Astrocyte (in vitro differentiated cells and primary cell): ENCODE data around the gene HOXA11. TPM values are rescaled to one million over a fixed set of nuclear protein-coding genes. Genes with fewer than 3 reads are reported as not detected.

Experiments used
- DNase-seq: peaks from one replicate; pipeline ENCODE4 v3.0.0-alpha.2; 2010; ENCODE audit warnings: low read depth
- FAIRE-seq: peaks from 2 replicates; lab custom pipeline; 2011; peaks lifted over from hg19 to GRCh38; lab: Jason Lieb, UNC
- H2AFZ ChIP-seq: 2 replicates; pipeline ENCODE4 v1.6.0; 2012; ENCODE audit warnings: low read depth, low read length, inconsistent platforms
- H3K27ac ChIP-seq: 2 replicates; pipeline ENCODE4 v1.5.1; 2011; ENCODE audit warnings: low read depth, low read length, inconsistent platforms
- H3K27me3 ChIP-seq: 2 replicates; pipeline ENCODE4 v1.6.0; 2011; ENCODE audit warnings: low read length, inconsistent platforms; ENCODE audit not compliant: insufficient read depth
- H3K36me3 ChIP-seq: 2 replicates; pipeline ENCODE4 v1.5.1; 2011; ENCODE audit warnings: low read length, inconsistent platforms; ENCODE audit not compliant: insufficient read depth
- H3K4me1 ChIP-seq: 2 replicates; pipeline ENCODE4 v1.5.1; 2011; ENCODE audit warnings: low read length, inconsistent platforms; ENCODE audit not compliant: insufficient read depth
- H3K4me2 ChIP-seq: 2 replicates; pipeline ENCODE4 v1.6.0; 2012; ENCODE audit warnings: low read length, inconsistent platforms
- H3K4me3 ChIP-seq: 2 replicates; pipeline ENCODE4 v1.5.1; 2011; ENCODE audit warnings: low read depth, mild to moderate bottlenecking, low read length, inconsistent platforms; ENCODE audit not compliant: insufficient read depth
- H3K79me2 ChIP-seq: 2 replicates; pipeline ENCODE4 v1.6.0; 2012; ENCODE audit warnings: mild to moderate bottlenecking, low read length, inconsistent platforms; ENCODE audit not compliant: insufficient read depth
- H3K9ac ChIP-seq: 2 replicates; pipeline ENCODE4 v1.6.0; 2012; ENCODE audit warnings: mild to moderate bottlenecking, low read length, inconsistent platforms
- H3K9me3 ChIP-seq: 2 replicates; pipeline ENCODE4 v1.5.1; 2012; ENCODE audit warnings: low read depth, mild to moderate bottlenecking, low read length, inconsistent platforms; ENCODE audit not compliant: insufficient read depth
- H4K20me1 ChIP-seq: 2 replicates; pipeline ENCODE4 v1.6.0; 2012; ENCODE audit warnings: low read length, inconsistent platforms; ENCODE audit not compliant: insufficient read depth
- H3K27ac Mint-ChIP-seq: one replicate; pipeline ENCODE4 v1.8.0; 2021; ENCODE audit warnings: mild to moderate bottlenecking, mixed read lengths; ENCODE audit not compliant: unreplicated experiment
- H3K27me3 Mint-ChIP-seq: one replicate; pipeline ENCODE4 v1.8.0; 2021; ENCODE audit warnings: low read depth, mixed read lengths; ENCODE audit not compliant: unreplicated experiment
- H3K36me3 Mint-ChIP-seq: one replicate; pipeline ENCODE4 v1.8.0; 2021; ENCODE audit warnings: low read depth, mixed read lengths; ENCODE audit not compliant: unreplicated experiment
- H3K4me1 Mint-ChIP-seq: one replicate; pipeline ENCODE4 v1.8.0; 2021; ENCODE audit warnings: low read depth, mixed read lengths; ENCODE audit not compliant: unreplicated experiment
- H3K4me3 Mint-ChIP-seq: one replicate; pipeline ENCODE4 v1.8.0; 2021; ENCODE audit warnings: mild to moderate bottlenecking, moderate library complexity, mixed read lengths; ENCODE audit not compliant: unreplicated experiment
- H3K9me3 Mint-ChIP-seq: one replicate; pipeline ENCODE4 v1.8.0; 2021; ENCODE audit warnings: mild to moderate bottlenecking, mixed read lengths; ENCODE audit not compliant: unreplicated experiment
- EZH2 ChIP-seq: IDR thresholded peaks from 2 replicates; pipeline ENCODE4 v1.6.1; 2012; ENCODE audit warnings: mild to moderate bottlenecking, low read length, inconsistent platforms; ENCODE audit not compliant: insufficient read depth
- total RNA-seq: library from RNA; stranded (reverse); gene quantifications from 2 replicates; pipeline ENCODE4 v1.2.1, GENCODE V29; 2021
- TF ChIP-seq, protein P1 (sequence below): IDR thresholded peaks from 2 replicates; pipeline ENCODE4 v1.5.1; 2011; ENCODE audit warnings: low read depth, mild to moderate bottlenecking, inconsistent platforms, low read length, moderate library complexity; ENCODE audit not compliant: insufficient read depth

HOXA11 gene
- total RNA-seq, 1 donor from 2014 or later = not detected

DNA sequence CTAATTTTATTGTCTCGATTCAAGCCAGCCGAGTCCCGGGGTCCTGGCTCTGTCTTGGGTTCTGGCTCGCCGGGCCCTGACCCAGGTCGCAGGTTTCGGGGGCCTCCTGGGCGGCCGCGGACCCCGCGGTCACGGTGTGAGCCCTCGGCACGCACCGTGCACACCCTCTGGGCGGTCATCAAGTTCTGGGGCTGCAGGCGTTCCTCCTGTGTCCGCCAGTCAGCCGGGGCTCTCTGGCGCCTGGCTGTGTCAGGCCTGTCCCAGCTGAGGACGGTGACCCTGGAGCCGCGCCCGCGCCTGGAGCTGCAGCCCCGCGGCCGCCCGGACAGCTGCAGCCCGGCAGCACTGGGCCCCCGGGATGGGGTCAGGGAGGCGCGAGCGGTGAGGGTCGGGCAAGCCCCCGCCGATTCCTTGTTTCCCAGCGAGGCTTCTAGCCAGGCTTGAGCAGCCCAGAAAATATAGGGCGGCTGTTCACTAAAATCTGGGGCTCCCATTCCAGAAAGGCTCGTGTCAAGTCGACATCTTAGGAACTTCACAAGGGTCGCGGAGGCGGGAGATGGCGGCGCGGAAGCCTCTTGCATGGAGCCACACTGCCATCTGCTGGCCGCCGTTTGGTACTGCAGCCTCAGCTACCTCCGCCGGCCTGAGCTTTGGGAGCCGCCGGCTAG lies 24.4 kb downstream of the HOXA11 start:
- Histone ChIP-seq H3K9ac (no peak overlapping the region), H3K4me3 (peak overlapping the region; percentile 40), H3K79me2 (no peaks in the 10 kb centered on the region), H3K4me1 (no peaks in the 10 kb centered on the region), H3K27me3 (peaks cover 92% of the 10 kb centered on the region), H2AFZ (peak overlapping the region; percentile 82), H3K9me3 (peaks cover 7% of the 10 kb centered on the region), H3K27ac (no peak overlapping the region), H4K20me1 (no peaks in the 10 kb centered on the region), H3K36me3 (no peaks in the 10 kb centered on the region), H3K4me2 (peak overlapping the region; percentile 86)
- Mint-ChIP-seq H3K4me3 (peak overlapping the region; percentile 66), H3K4me1 (no peaks in the 10 kb centered on the region), H3K27me3 (peaks cover 77% of the 10 kb centered on the region), H3K9me3 (peaks cover 30% of the 10 kb centered on the region), H3K27ac (no peak overlapping the region), H3K36me3 (no peaks in the 10 kb centered on the region)
- peak; percentile 75 for TF ChIP-seq EZH2
- TF ChIP-seq, protein P1, sequence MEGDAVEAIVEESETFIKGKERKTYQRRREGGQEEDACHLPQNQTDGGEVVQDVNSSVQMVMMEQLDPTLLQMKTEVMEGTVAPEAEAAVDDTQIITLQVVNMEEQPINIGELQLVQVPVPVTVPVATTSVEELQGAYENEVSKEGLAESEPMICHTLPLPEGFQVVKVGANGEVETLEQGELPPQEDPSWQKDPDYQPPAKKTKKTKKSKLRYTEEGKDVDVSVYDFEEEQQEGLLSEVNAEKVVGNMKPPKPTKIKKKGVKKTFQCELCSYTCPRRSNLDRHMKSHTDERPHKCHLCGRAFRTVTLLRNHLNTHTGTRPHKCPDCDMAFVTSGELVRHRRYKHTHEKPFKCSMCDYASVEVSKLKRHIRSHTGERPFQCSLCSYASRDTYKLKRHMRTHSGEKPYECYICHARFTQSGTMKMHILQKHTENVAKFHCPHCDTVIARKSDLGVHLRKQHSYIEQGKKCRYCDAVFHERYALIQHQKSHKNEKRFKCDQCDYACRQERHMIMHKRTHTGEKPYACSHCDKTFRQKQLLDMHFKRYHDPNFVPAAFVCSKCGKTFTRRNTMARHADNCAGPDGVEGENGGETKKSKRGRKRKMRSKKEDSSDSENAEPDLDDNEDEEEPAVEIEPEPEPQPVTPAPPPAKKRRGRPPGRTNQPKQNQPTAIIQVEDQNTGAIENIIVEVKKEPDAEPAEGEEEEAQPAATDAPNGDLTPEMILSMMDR = peak; percentile 74
- peak; percentile 23 for DNase-seq
- FAIRE-seq = no peak

DNA sequence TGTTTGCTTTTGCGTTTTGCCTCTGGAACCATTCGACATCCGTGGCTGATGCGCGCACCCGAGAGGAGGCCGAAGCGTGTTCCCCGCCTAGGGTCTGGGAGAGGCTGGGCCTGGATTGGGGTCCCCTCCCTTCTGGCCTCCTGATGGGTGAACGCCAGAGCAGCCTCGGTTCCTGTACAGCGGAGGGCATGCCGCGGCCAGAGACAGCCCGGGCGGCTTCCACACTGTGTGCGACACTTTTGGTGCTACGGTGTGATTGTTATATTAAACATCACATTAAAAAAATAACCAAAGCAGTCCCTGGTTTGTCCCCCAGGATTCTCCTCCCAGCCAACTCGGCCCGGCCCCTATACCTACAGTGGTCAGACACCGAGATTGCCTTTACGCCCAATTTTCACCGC lies 24.9 kb downstream of the HOXA11 start:
- DNase-seq (no peak), FAIRE-seq (no peak)
- Histone ChIP-seq H3K4me3 (no peak overlapping the region), H3K9me3 (peaks cover 7% of the 10 kb centered on the region), H3K4me2 (peak overlapping the region; percentile 86), H4K20me1 (no peaks in the 10 kb centered on the region), H3K27me3 (peaks cover 92% of the 10 kb centered on the region), H3K36me3 (no peaks in the 10 kb centered on the region), H3K27ac (no peak overlapping the region), H3K9ac (no peak overlapping the region), H3K79me2 (no peaks in the 10 kb centered on the region), H2AFZ (peak overlapping the region; percentile 82), H3K4me1 (no peaks in the 10 kb centered on the region)
- H3K9me3 Mint-ChIP-seq = peaks cover 31% of the 10 kb centered on the region
- H3K36me3 Mint-ChIP-seq = no peaks in the 10 kb centered on the region
- TF ChIP-seq EZH2 = peak; percentile 21
- TF ChIP-seq, protein P1 = no peak
- H3K4me1 Mint-ChIP-seq = no peaks in the 10 kb centered on the region
- peaks cover 79% of the 10 kb centered on the region for H3K27me3 Mint-ChIP-seq
- H3K4me3 Mint-ChIP-seq = no peak overlapping the region
- no peak overlapping the region for H3K27ac Mint-ChIP-seq
